Trophoblast cell (in vitro differentiated cells and primary cell): Measurements from ENCODE around the gene AGRP.

Experiments used
- DNase-seq, 2 donors: peaks; one replicate each; pipeline ENCODE4 v3.0.0-alpha.2; 2016
- H2AFZ ChIP-seq: 2 replicates; pipeline ENCODE4 v1.6.1; 2013; ENCODE audit warnings: low read length, moderate library complexity, mild to moderate bottlenecking; ENCODE audit not compliant: insufficient read depth, poor library complexity
- H2AK5ac ChIP-seq: 2 replicates; pipeline ENCODE4 v1.6.1; 2013; ENCODE audit warnings: mild to moderate bottlenecking, low read length
- H2BK120ac ChIP-seq: 2 replicates; pipeline ENCODE4 v1.6.1; 2013; ENCODE audit warnings: low read length, mild to moderate bottlenecking, moderate library complexity; ENCODE audit not compliant: insufficient read depth, poor library complexity
- H2BK12ac ChIP-seq: 2 replicates; pipeline ENCODE4 v1.6.1; 2013; ENCODE audit warnings: mild to moderate bottlenecking, low read length, moderate library complexity
- H2BK5ac ChIP-seq: 2 replicates; pipeline ENCODE4 v1.6.1; 2013; ENCODE audit warnings: low read length, low read depth, moderate library complexity, mild to moderate bottlenecking; ENCODE audit not compliant: poor library complexity
- H3K14ac ChIP-seq: 2 replicates; pipeline ENCODE4 v1.6.1; 2013; ENCODE audit warnings: mild to moderate bottlenecking, low read length
- H3K18ac ChIP-seq: 2 replicates; pipeline ENCODE4 v1.6.1; 2013; ENCODE audit warnings: mild to moderate bottlenecking, low read length
- H3K23ac ChIP-seq: 2 replicates; pipeline ENCODE4 v1.6.1; 2013; ENCODE audit warnings: low read length
- H3K27ac ChIP-seq: 2 replicates; pipeline ENCODE4 v1.5.1; 2013; ENCODE audit warnings: low read depth, mild to moderate bottlenecking, inconsistent platforms, low read length, moderate library complexity
- H3K27me3 ChIP-seq: 2 replicates; pipeline ENCODE4 v1.6.1; 2013; ENCODE audit warnings: inconsistent platforms, mild to moderate bottlenecking, low read length, moderate library complexity; ENCODE audit not compliant: insufficient read depth
- H3K36me3 ChIP-seq, 2 experiments: 1 replicate in 1 of 2; 2 replicates in 1 of 2; pipeline ENCODE4 v1.6.1; 2013; ENCODE audit warnings: low read length in 2 of 2, mild to moderate bottlenecking in 2 of 2, moderate library complexity in 1 of 2; ENCODE audit not compliant: insufficient read depth in 2 of 2, control insufficient read depth in 1 of 2
- H3K4ac ChIP-seq: 2 replicates; pipeline ENCODE4 v1.6.1; 2013; ENCODE audit warnings: low read depth, mild to moderate bottlenecking, low read length, moderate library complexity
- H3K4me1 ChIP-seq, 2 experiments: 1 replicate in 1 of 2; 2 replicates in 1 of 2; pipeline ENCODE4 v1.6.1; 2013; ENCODE audit warnings: low read length in 2 of 2, mild to moderate bottlenecking in 2 of 2, moderate library complexity in 1 of 2; ENCODE audit not compliant: insufficient read depth in 2 of 2, control insufficient read depth in 1 of 2
- H3K4me2 ChIP-seq: 2 replicates; pipeline ENCODE4 v1.6.1; 2013; ENCODE audit warnings: inconsistent platforms, mild to moderate bottlenecking, low read length, moderate library complexity
- H3K4me3 ChIP-seq: 2 replicates; pipeline ENCODE4 v1.5.1; 2013; ENCODE audit warnings: mild to moderate bottlenecking, low read depth, low read length, inconsistent platforms
- H3K79me1 ChIP-seq: one replicate; pipeline ENCODE4 v1.6.1; 2013; ENCODE audit warnings: low read length
- H3K79me2 ChIP-seq: 2 replicates; pipeline ENCODE4 v1.6.1; 2013; ENCODE audit warnings: low read length, mild to moderate bottlenecking; ENCODE audit not compliant: control insufficient read depth, insufficient read depth, poor library complexity
- H3K9ac ChIP-seq: 2 replicates; pipeline ENCODE4 v1.6.1; 2013; ENCODE audit warnings: mild to moderate bottlenecking, low read length
- H3K9me3 ChIP-seq: 2 replicates; pipeline ENCODE4 v1.6.1; 2013; ENCODE audit warnings: low read depth, mild to moderate bottlenecking, control low read depth, inconsistent platforms, low read length; ENCODE audit not compliant: insufficient read depth
- H4K12ac ChIP-seq: 2 replicates; pipeline ENCODE4 v1.6.1; 2013; ENCODE audit warnings: low read depth, mild to moderate bottlenecking, low read length, moderate library complexity
- H4K8ac ChIP-seq: 2 replicates; pipeline ENCODE4 v1.6.1; 2013; ENCODE audit warnings: low read depth, mild to moderate bottlenecking, low read length, moderate library complexity
- H4K91ac ChIP-seq: one replicate; pipeline ENCODE4 v1.6.1; 2013; ENCODE audit warnings: low read depth, mild to moderate bottlenecking, low read length, moderate library complexity
- WGBS: extraction: QIAGEN DNeasy Blood & Tissue Kit; methylation state at CpG from one replicate; pipeline ENCODE4 v1.1.7; 2013; ENCODE audit warnings: missing lambda C conversion rate; ENCODE audit not compliant: insufficient read length, insufficient coverage; ENCODE audit errors: extremely low coverage; 5-methylcytosine and 5-hydroxymethylcytosine counted together

Gene AGRP

DNA sequence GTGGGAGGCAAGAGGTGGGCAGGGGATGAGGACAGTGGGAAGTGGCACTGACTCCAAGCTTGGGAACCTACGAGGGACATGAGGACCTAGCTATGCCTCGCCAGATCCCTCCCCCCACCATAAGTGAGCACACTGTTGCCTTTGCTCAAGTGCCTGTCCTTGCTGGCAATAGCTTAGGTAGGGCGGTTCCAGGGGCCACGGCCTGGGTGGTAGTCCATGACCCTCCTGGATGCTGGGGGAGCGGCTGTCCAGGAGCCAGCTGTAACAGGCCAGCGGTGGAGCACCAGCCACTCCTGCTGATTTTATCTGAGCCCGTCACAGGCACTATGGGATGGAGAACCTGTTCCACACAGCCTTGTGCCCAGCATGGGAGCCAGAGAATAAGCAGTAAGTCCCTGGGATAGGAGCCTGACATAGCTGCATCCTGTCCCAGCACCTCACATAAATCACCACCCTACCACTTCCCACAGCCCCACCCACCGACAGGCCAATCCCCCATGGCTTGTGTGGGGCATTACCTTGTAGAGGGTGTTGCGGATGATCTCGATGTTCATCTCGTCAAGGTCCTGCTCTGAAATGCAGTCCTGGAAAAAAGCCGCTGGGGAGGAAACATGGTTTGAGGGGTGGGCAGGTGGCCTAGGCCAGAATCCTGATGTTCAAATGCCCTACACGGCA lies 40.6 kb downstream of the AGRP start:
- H3K4ac ChIP-seq = no peak overlapping the region
- H3K9ac ChIP-seq = no peak overlapping the region
- no peaks in the 10 kb centered on the region for H3K27me3 ChIP-seq
- H3K9me3 ChIP-seq = peaks cover 5% of the 10 kb centered on the region
- no peak overlapping the region for H2AFZ ChIP-seq
- H3K14ac ChIP-seq = no peak overlapping the region
- no peak overlapping the region for H3K4me3 ChIP-seq
- H3K79me1 ChIP-seq = no peaks in the 10 kb centered on the region
- H3K4me2 ChIP-seq = no peak overlapping the region
- H3K79me2 ChIP-seq = no peaks in the 10 kb centered on the region
- no peak overlapping the region for H3K23ac ChIP-seq
- no CpG with 5 or more reads among the region's 13 CpGs for WGBS
- no peak overlapping the region for H2BK120ac ChIP-seq
- DNase-seq = no peak
- H4K91ac ChIP-seq = no peak overlapping the region
- no peak overlapping the region for H3K18ac ChIP-seq
- no peaks in the 10 kb centered on the region for H3K4me1 ChIP-seq
- no peak overlapping the region for H4K12ac ChIP-seq
- no peak overlapping the region for H2BK5ac ChIP-seq
- no peak overlapping the region for H3K27ac ChIP-seq
- no peak overlapping the region for H2BK12ac ChIP-seq
- H4K8ac ChIP-seq = no peak overlapping the region
- peaks cover 66 to 73% of the 10 kb centered on the region in 2 experiments for H3K36me3 ChIP-seq
- H2AK5ac ChIP-seq = no peak overlapping the region

DNA sequence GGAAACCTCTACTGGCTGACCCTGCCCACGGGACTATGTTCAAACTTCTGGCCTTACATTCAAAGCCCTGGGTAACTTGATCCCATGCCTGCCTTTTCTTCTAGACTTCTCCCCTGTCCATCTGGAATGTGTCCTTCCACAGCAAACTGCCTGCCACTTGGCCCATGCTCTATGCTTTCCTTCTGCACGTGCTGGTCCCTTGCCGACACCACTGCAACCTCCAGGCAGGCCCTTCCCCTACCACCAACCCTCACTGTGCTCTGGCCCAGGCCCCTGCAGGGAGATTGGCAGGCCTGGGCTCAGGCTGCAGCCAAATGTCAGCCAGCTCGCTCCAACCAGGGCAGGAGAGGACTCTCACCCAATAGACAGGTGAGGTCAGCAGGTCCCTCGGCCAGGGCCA lies 41.4 kb downstream of the AGRP start:
- Histone ChIP-seq H3K23ac (no peak overlapping the region), H2BK5ac (no peak overlapping the region), H4K12ac (no peak overlapping the region), H4K91ac (no peak overlapping the region), H3K79me1 (no peaks in the 10 kb centered on the region), H3K27ac (no peak overlapping the region), H3K4me3 (no peak overlapping the region), H2AK5ac (no peak overlapping the region), H3K4me1 (no peaks in the 10 kb centered on the region), H2BK120ac (no peak overlapping the region), H3K9ac (no peak overlapping the region), H2BK12ac (no peak overlapping the region), H4K8ac (no peak overlapping the region), H3K36me3 (peaks cover 69 to 73% of the 10 kb centered on the region in 2 experiments), H3K79me2 (no peaks in the 10 kb centered on the region), H2AFZ (no peak overlapping the region), H3K27me3 (no peaks in the 10 kb centered on the region), H3K4ac (no peak overlapping the region), H3K14ac (no peak overlapping the region), H3K9me3 (peaks cover 5% of the 10 kb centered on the region), H3K18ac (no peak overlapping the region), H3K4me2 (no peak overlapping the region)
- no CpG with 5 or more reads among the region's 5 CpGs for WGBS
- DNase-seq = no peak

DNA sequence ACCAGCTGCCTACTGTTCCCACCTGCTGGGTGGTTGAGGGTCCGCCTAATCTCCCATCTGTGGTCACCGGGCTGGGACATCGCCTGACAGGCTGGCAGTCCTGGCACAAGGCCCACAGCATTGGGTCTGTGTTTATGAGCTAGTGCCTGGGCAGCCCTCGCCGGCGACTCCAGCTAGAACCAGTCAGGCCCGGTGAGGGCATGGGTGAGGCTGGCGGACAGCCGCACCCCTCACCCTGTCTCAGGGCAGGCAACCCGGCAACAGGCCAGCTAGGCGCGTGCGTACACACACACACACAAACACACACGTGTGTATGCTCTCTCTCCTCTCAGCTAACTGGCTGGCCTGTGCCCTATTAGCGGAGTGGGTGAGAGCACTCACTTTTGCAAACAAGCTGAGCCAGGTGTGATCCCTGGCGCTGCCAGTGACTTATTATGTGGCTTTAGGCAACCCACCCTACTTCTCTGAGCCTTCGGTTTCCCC lies 42.0 kb downstream of the AGRP start:
- Histone ChIP-seq H2BK5ac (no peak overlapping the region), H3K4me1 (no peaks in the 10 kb centered on the region), H3K4me2 (no peak overlapping the region), H3K9ac (no peak overlapping the region), H3K79me1 (no peaks in the 10 kb centered on the region), H4K12ac (no peak overlapping the region), H4K8ac (no peak overlapping the region), H2AK5ac (no peak overlapping the region), H3K23ac (no peak overlapping the region), H2AFZ (no peak overlapping the region), H3K27me3 (no peaks in the 10 kb centered on the region), H3K36me3 (peaks cover 75 to 77% of the 10 kb centered on the region in 2 experiments), H3K18ac (no peak overlapping the region), H2BK12ac (no peak overlapping the region), H2BK120ac (no peak overlapping the region), H3K79me2 (no peaks in the 10 kb centered on the region), H3K4me3 (no peak overlapping the region), H3K14ac (no peak overlapping the region), H4K91ac (no peak overlapping the region), H3K4ac (no peak overlapping the region), H3K9me3 (peaks cover 5% of the 10 kb centered on the region), H3K27ac (no peak overlapping the region)
- no peak for DNase-seq
- WGBS = no CpG with 5 or more reads among the region's 17 CpGs

DNA sequence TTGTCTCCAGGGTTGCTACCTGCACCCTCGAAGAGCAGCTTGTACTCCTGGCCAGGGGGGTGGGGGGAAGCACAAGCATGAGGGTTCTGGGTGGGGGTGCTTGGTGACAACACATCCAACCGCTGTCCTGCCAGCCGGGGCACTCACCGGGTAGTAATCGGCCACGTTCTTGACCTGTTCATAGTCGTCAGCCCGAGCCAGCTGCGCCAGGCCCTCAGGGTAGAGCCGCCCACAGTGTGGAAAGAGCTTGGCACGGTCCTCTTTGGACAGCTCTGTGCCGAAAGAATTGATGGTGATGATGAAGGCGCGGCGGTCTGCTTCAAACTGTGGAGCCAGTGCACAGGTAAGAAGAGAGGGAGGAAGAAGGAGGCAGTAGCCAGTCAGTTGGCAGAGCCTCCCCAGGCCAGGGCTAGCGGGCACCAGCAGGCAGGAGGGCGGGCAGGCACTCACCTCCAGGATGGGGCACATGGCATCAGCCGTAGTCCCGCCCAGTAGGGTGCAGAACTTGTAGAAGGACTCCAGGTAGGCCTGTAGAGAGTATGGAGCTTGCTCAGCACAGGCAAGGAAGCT lies 44.4 kb downstream of the AGRP start:
- no peak overlapping the region for H4K12ac ChIP-seq
- no peak overlapping the region for H3K4ac ChIP-seq
- no peak for DNase-seq
- no peak overlapping the region for H3K9ac ChIP-seq
- no peak overlapping the region for H2AFZ ChIP-seq
- no peak overlapping the region for H3K4me2 ChIP-seq
- H2BK120ac ChIP-seq = no peak overlapping the region
- no peak overlapping the region for H3K14ac ChIP-seq
- no CpG with 5 or more reads among the region's 19 CpGs for WGBS
- H2BK5ac ChIP-seq = no peak overlapping the region
- no peaks in the 10 kb centered on the region for H3K4me1 ChIP-seq
- peaks cover 65 to 66% of the 10 kb centered on the region in 2 experiments for H3K36me3 ChIP-seq
- no peak overlapping the region for H2BK12ac ChIP-seq
- H4K8ac ChIP-seq = no peak overlapping the region
- no peaks in the 10 kb centered on the region for H3K79me1 ChIP-seq
- H3K18ac ChIP-seq = no peak overlapping the region
- no peak overlapping the region for H3K4me3 ChIP-seq
- peaks cover 5% of the 10 kb centered on the region for H3K9me3 ChIP-seq
- no peaks in the 10 kb centered on the region for H3K79me2 ChIP-seq
- H3K27me3 ChIP-seq = no peaks in the 10 kb centered on the region
- no peak overlapping the region for H2AK5ac ChIP-seq
- no peak overlapping the region for H3K23ac ChIP-seq
- H3K27ac ChIP-seq = no peak overlapping the region
- H4K91ac ChIP-seq = no peak overlapping the region
